BJ (cell line): ENCODE measurements around the gene SPARCL1. TPM values are rescaled to one million over a fixed set of nuclear protein-coding genes. Genes with fewer than 3 reads are reported as not detected.

ENCODE experiments used
- CTCF ChIA-PET: fragments of 350-600 bp; formaldehyde crosslinking; extraction: SDS; loops from one replicate; lab custom pipeline; 2021; ENCODE audit warnings: antibody characterized with exemption, inconsistent platforms; lab: Yijun Ruan, JAX
- POLR2A ChIA-PET: fragments of 300-600 bp; sonication (Branson Sonifier 250); formaldehyde crosslinking; extraction: SDS; loops from one replicate; lab custom pipeline; 2021; ENCODE audit warnings: antibody characterized with exemption; lab: Charles Lee
- DNase-seq: peaks from one replicate; pipeline ENCODE4 v3.0.0-alpha.2; 2011; ENCODE audit warnings: low read depth
- H3K27me3 ChIP-seq: 2 replicates; pipeline ENCODE4 v1.6.0; 2011; ENCODE audit warnings: low read length; ENCODE audit not compliant: control insufficient read depth, insufficient read depth
- H3K36me3 ChIP-seq: 2 replicates; pipeline ENCODE4 v1.5.1; 2011; ENCODE audit warnings: low read length; ENCODE audit not compliant: control insufficient read depth, insufficient read depth
- H3K4me3 ChIP-seq: 2 replicates; pipeline ENCODE4 v1.5.1; 2011; ENCODE audit warnings: low read depth, mild to moderate bottlenecking, control low read depth, low read length
- CTCF ChIP-seq: IDR thresholded peaks from 2 replicates; pipeline ENCODE4 v1.5.1; 2011; ENCODE audit warnings: low read depth, mild to moderate bottlenecking, control low read depth, inconsistent platforms, low read length, moderate library complexity; ENCODE audit not compliant: insufficient read depth
- polyA plus RNA-seq: library from polyadenylated mRNA; depleted of rRNA; stranded (reverse); fragments of >200 nt; gene quantifications from 2 replicates; pipeline ENCODE4 v1.2.3, GENCODE V29; 2011

The SPARCL1 gene
- polyA plus RNA-seq, 1 experiment: not detected

GRCh38 chr4:87559090-87559837 lies 30.1 kb upstream of the SPARCL1 start:
- CTCF ChIA-PET: no interaction called here
- no peak for TF ChIP-seq CTCF
- POLR2A ChIA-PET: no interaction called here
- H3K4me3 ChIP-seq: no peak overlapping the region
- H3K36me3 ChIP-seq: no peaks in the 10 kb centered on the region
- H3K27me3 ChIP-seq: no peaks in the 10 kb centered on the region; the same call in 1 of the 2 replicates
- no peak for DNase-seq

GRCh38 chr4:87557348-87557747 lies 28.2 kb upstream of the SPARCL1 start:
- no peaks in the 10 kb centered on the region; the same call in 1 of the 2 replicates for H3K27me3 ChIP-seq
- POLR2A ChIA-PET: no interaction called here
- CTCF ChIA-PET: interaction anchor here (1.8 kb wide), 1 partner anchor 13 kb away, joined by 5 read pairs; no protein-coding TSS in a partner anchor
- no peak for DNase-seq
- TF ChIP-seq CTCF: no peak
- no peaks in the 10 kb centered on the region for H3K36me3 ChIP-seq
- H3K4me3 ChIP-seq: no peak overlapping the region

- peak; percentile 29 for DNase-seq
- Histone ChIP-seq H3K4me3 (no peak overlapping the region), H3K36me3 (no peaks in the 10 kb centered on the region), H3K27me3 (no peaks in the 10 kb centered on the region)
- POLR2A ChIA-PET: no interaction called here
- CTCF ChIA-PET: interaction anchor here (0.7 to 1.8 kb wide), 2 partner anchors 10 to 12 kb away, joined by 3 to 5 read pairs; no protein-coding TSS in a partner anchor
- TF ChIP-seq CTCF: no peak
Observed at GRCh38 chr4:87555773-87556619, 26.8 kb upstream of the SPARCL1 start.

- DNase-seq: no peak
- H3K27me3 ChIP-seq: no peaks in the 10 kb centered on the region
- no peak overlapping the region for H3K4me3 ChIP-seq
- no peaks in the 10 kb centered on the region for H3K36me3 ChIP-seq
- ChIA-PET CTCF (interaction anchor here (0.5 to 2.6 kb wide), 2 partner anchors 9 to 751 kb away, joined by 3 to 16 read pairs; no protein-coding TSS in a partner anchor), POLR2A (no interaction called here)
- TF ChIP-seq CTCF: no peak
Observed at GRCh38 chr4:87553182-87553581, 24.0 kb upstream of the SPARCL1 start.

- Histone ChIP-seq H3K27me3 (no peaks in the 10 kb centered on the region), H3K4me3 (no peak overlapping the region), H3K36me3 (no peaks in the 10 kb centered on the region)
- no peak for TF ChIP-seq CTCF
- POLR2A ChIA-PET: no interaction called here
- CTCF ChIA-PET: interaction anchor here (1.0 to 2.6 kb wide), 2 partner anchors 7 to 127 kb away, joined by 3 to 16 read pairs; no protein-coding TSS in a partner anchor
- no peak for DNase-seq
Observed at GRCh38 chr4:87551361-87551760, 22.2 kb upstream of the SPARCL1 start.
